Testis (tissue), 3 donors: ENCODE measurements around the gene URB1. TPM values are rescaled to one million over a fixed set of nuclear protein-coding genes. Genes with fewer than 3 reads are reported as not detected.

Experiments used
- DNase-seq: peaks from one replicate; pipeline ENCODE4 v3.0.0-alpha.2; 2019
- H3K27ac ChIP-seq, 2 donors: fragments of 200-600 bp; sonication (generic); one replicate each; pipeline ENCODE4 v1.5.1; 2019
- H3K27me3 ChIP-seq: fragments of 200-600 bp; sonication (generic); one replicate; pipeline ENCODE4 v1.5.1; 2019
- H3K36me3 ChIP-seq: fragments of 200-600 bp; sonication (generic); one replicate; pipeline ENCODE4 v1.5.1; 2017; ENCODE audit warnings: low read depth; ENCODE audit errors: missing control alignments
- H3K4me1 ChIP-seq: fragments of 200-600 bp; sonication (generic); one replicate; pipeline ENCODE4 v1.5.1; 2019
- H3K4me3 ChIP-seq, 2 donors: fragments of 200-600 bp; sonication (generic); one replicate each; pipeline ENCODE4 v1.5.1; 2017 to 2019
- H3K9me3 ChIP-seq: fragments of 200-600 bp; sonication (generic); one replicate; pipeline ENCODE4 v1.5.1; 2017
- POLR2A ChIP-seq: fragments of 450-650 bp; IDR thresholded peaks from one replicate; pipeline ENCODE4 v1.6.1; 2017; ENCODE audit warnings: antibody characterized with exemption, mild to moderate bottlenecking, moderate library complexity
- WGBS, 2 donors: methylation state at CpG; one replicate each; pipeline ENCODE4 v1.1.5; 2018; 5-methylcytosine and 5-hydroxymethylcytosine counted together
- intact Hi-C: fragments of 100-400 bp; cut with DNase I; formaldehyde crosslinking; loops from one replicate; pipeline ENCODE4 v1.15.1; 2023; ENCODE audit warnings: low total_unique reads
- polyA plus RNA-seq: library from polyadenylated mRNA; stranded (reverse); fragments of 350-450 nt; fragmentation: Illumina TruSeq; extraction: RNeasy Lipid Tissue Mini Kit (QIAGEN cat#74804); gene quantifications from one replicate; pipeline ENCODE4 v1.2.3, GENCODE V29; 2014; ENCODE audit warnings: low read depth, low replicate concordance; ENCODE audit not compliant: insufficient read depth
- total RNA-seq, 2 donors: library from RNA; depleted of rRNA; stranded (reverse); fragments of >200 nt; gene quantifications; one replicate each; pipeline ENCODE4 v1.2.3, GENCODE V29; 2016
- TF ChIP-seq, protein P1 (sequence below), 3 experiments: fragments of 450-650 bp in 2 of 3; fragments of 200-600 bp in 1 of 3; sonication (generic) in 1 of 3; IDR thresholded peaks; one replicate each; pipeline ENCODE4 v1.5.1; 2016 to 2019; ENCODE audit warnings: antibody characterized with exemption in 3 of 3, mild to moderate bottlenecking in 2 of 3, moderate library complexity in 1 of 3

URB1 gene
- total and polyA plus RNA-seq, 3 donors from 2014 or later = 16.6 to 41.4 (median 38.8) TPM

DNA sequence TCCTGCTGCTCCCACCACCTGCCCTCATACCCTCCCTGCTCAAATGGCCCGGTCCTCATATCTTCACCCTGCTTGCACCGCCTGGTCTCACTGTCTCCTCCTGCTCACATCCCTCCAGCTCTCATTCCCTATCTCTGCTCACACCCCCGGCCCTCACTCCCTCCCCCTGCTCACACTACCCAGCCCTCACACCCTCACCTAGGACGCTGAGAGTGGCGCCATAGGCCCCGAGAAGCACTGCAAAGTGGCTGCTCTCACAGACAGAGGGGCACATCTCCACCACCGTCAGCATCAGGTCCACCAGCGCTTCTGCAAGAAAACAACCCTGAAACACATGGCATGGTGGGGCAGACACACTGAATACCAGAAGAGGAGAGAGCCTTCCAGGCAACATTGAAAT is 55.6 kb downstream of the URB1 start:
- WGBS, 2 donors = 77 to 81% methylated on average over 8 of the region's 8 CpGs
- Histone ChIP-seq H3K27me3 (no peaks in the 10 kb centered on the region), H3K36me3 (no peaks in the 10 kb centered on the region), H3K27ac (peak overlapping the region; percentile 5 to 40), H3K4me1 (peaks cover 14% of the 10 kb centered on the region), H3K9me3 (no peaks in the 10 kb centered on the region), H3K4me3 (no peak overlapping the region)
- TF ChIP-seq, protein P1, sequence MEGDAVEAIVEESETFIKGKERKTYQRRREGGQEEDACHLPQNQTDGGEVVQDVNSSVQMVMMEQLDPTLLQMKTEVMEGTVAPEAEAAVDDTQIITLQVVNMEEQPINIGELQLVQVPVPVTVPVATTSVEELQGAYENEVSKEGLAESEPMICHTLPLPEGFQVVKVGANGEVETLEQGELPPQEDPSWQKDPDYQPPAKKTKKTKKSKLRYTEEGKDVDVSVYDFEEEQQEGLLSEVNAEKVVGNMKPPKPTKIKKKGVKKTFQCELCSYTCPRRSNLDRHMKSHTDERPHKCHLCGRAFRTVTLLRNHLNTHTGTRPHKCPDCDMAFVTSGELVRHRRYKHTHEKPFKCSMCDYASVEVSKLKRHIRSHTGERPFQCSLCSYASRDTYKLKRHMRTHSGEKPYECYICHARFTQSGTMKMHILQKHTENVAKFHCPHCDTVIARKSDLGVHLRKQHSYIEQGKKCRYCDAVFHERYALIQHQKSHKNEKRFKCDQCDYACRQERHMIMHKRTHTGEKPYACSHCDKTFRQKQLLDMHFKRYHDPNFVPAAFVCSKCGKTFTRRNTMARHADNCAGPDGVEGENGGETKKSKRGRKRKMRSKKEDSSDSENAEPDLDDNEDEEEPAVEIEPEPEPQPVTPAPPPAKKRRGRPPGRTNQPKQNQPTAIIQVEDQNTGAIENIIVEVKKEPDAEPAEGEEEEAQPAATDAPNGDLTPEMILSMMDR (IDR thresholded peaks at IDR 0.05) = no peak
- no peak for TF ChIP-seq POLR2A
- no peak for DNase-seq
- intact Hi-C loops = no loop called here

DNA sequence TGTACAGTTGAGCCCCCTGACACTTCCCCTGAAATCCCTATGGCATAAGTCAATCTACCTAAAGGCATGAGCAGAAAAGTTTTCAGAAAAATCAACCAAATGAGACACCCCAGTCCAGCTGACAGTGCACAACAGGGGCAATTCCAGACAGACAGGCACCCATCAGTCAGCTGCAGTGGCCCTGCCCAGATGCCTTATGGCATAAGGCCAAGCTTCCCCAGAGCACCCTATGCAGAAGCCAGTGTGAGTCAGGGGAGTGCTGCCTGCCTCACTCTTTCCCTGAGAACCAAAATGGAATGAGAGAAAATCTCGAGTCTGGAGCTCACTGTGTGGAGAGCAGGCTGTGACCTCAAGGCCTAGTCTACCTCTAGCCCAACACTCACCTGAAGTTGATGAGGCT is 56.1 kb downstream of the URB1 start:
- Histone ChIP-seq H3K9me3 (no peaks in the 10 kb centered on the region), H3K36me3 (no peaks in the 10 kb centered on the region), H3K27ac (peak overlapping the region; percentile 5 to 40), H3K4me3 (no peak overlapping the region), H3K27me3 (no peaks in the 10 kb centered on the region), H3K4me1 (peaks cover 14% of the 10 kb centered on the region)
- intact Hi-C loops = no loop called here
- TF ChIP-seq POLR2A = no peak
- TF ChIP-seq, protein P1 (IDR thresholded peaks at IDR 0.05) = no peak
- DNase-seq = peak; percentile 57
- WGBS, 2 donors = 67 to 73% methylated on average over 1 of the region's 1 CpG

DNA sequence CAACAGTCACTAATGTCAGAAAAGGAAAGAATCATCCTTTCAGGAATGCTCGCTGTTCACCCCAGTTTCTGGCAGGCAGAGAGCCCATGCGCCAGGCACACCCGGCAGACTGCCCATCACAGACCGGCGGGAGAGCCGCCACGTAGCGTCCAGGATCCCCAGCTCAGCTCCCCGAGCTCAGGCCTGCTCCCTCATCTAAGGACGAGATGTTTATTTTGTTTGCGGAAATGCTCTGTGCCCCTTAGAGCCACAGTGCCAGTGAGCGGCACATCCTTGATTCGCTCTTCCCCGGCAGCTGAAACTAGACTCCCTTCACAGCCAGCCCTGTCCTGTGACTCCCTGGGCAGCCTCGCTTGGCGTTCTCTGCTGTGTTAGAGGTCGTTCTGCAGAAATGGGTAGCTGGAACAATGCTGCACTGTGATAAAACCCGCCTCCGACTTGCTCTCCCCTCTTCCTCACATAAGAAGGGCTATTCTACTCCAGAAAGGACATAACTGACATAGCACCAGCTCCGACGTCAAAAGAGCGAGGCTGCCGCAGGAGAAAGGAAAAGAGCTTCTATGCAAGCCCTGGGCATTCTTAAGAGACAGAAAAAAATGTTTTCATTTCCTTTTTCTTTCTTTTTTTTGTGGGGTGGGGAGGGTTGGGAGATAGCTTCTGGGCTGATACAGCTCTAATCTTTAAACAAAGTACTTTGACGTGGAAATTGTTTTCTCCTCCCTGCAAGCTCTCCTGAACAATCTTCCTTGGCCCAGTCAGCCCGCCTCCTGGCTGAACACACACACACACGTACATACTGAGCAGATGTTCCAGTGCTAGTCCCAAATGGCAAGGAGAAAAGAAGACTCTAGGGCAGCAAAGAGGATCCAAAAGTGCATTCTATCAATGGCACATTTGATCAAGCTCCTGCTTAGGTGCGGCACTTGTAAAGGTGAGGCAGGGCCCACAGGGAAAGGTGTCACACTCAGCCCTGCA is 56.9 kb downstream of the URB1 start:
- Histone ChIP-seq H3K4me1 (peaks cover 14% of the 10 kb centered on the region), H3K27ac (peak overlapping the region; percentile 42 to 52), H3K4me3 (no peak overlapping the region), H3K36me3 (no peaks in the 10 kb centered on the region), H3K27me3 (no peaks in the 10 kb centered on the region), H3K9me3 (no peaks in the 10 kb centered on the region)
- TF ChIP-seq POLR2A = no peak
- TF ChIP-seq, protein P1 (IDR thresholded peaks at IDR 0.05) = no peak
- WGBS, 2 donors = 66 to 85% methylated on average over 26 to 27 of the region's 27 CpGs
- intact Hi-C loops = no loop called here
- DNase-seq = peak; percentile 79

DNA sequence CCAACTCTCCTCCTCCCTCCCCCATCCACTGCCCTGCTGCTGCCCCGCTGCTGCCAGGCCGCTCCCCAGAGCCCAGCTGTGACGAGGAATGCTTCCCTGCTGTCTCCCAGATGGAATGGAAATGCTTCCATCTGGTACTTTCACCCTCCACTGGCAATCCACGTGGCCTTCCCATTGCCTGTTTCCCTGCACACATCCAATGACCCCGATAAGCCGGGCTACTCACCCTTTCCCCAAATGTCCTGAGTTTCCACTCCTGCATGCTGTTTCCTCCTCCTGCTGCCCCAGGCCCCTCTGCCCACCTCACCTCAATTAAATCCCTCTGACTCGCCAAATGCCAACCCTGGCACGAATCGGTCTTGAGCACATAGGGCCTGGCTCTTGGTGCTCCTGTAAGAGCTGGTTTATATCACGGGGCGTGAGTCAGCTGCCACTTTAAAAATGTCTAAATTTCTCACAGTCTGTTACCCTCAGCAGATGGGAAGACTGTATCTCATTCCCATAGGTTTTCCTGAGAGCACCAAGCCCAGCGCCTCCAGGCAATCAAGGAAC is 57.8 kb downstream of the URB1 start:
- H3K36me3 ChIP-seq = no peaks in the 10 kb centered on the region
- H3K27me3 ChIP-seq = no peaks in the 10 kb centered on the region
- intact Hi-C loops = no loop called here
- DNase-seq = no peak
- H3K27ac ChIP-seq = peak overlapping the region; percentile 42 to 52
- no peaks in the 10 kb centered on the region for H3K9me3 ChIP-seq
- no peak for TF ChIP-seq POLR2A
- H3K4me3 ChIP-seq = no peak overlapping the region
- peaks cover 14% of the 10 kb centered on the region for H3K4me1 ChIP-seq
- WGBS, 2 donors = 85 to 87% methylated on average over 12 of the region's 12 CpGs

DNA sequence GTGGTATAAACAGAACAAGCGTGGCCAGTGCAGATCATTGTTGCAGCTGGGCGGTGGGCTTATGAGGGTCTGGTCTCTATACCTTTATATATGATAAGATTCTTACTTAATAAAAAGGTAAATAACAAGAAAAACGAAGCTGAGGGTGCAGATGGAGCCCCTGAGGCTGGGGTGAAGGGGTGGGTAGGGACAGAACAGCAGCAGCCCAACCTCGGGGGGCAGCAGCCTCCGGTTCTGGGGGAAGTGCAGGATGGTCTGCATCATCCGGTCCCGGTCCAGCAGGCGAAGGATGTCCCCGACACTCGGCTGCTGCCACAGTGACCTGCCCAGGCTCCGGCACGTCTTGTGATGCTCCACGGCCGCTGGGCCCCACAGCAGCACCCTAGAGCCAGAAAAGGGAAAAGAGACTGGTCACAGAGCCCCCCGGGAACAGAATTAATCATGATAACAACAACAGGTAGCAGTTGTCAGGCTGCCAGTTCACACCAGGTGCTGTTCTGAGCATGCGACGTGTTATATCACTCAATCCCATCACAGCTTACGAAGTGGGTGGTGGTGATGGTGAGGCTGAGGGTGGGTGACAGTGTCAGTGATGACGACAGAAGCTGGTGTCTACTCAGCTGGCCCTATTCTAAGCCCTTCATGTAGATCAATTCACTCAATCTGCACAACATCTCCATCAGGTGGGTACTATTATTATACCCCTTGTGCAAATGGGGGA is 58.7 kb downstream of the URB1 start:
- 97% methylated on average over 19 of the region's 19 CpGs for WGBS, 2 donors
- intact Hi-C loops = no loop called here

More for the DNA sequence above, 58.7 kb downstream of the URB1 start:
- TF ChIP-seq, protein P1 (IDR thresholded peaks at IDR 0.05) = no peak
- TF ChIP-seq POLR2A = no peak
- Histone ChIP-seq H3K27me3 (no peaks in the 10 kb centered on the region), H3K36me3 (no peaks in the 10 kb centered on the region), H3K27ac (peak overlapping the region in 1 of 2 donors; percentile 42), H3K4me3 (no peak overlapping the region), H3K4me1 (peaks cover 15% of the 10 kb centered on the region), H3K9me3 (no peaks in the 10 kb centered on the region)
- no peak for DNase-seq
